ENCODE measurements around the gene CLDN9.

The CLDN9 gene

DNA sequence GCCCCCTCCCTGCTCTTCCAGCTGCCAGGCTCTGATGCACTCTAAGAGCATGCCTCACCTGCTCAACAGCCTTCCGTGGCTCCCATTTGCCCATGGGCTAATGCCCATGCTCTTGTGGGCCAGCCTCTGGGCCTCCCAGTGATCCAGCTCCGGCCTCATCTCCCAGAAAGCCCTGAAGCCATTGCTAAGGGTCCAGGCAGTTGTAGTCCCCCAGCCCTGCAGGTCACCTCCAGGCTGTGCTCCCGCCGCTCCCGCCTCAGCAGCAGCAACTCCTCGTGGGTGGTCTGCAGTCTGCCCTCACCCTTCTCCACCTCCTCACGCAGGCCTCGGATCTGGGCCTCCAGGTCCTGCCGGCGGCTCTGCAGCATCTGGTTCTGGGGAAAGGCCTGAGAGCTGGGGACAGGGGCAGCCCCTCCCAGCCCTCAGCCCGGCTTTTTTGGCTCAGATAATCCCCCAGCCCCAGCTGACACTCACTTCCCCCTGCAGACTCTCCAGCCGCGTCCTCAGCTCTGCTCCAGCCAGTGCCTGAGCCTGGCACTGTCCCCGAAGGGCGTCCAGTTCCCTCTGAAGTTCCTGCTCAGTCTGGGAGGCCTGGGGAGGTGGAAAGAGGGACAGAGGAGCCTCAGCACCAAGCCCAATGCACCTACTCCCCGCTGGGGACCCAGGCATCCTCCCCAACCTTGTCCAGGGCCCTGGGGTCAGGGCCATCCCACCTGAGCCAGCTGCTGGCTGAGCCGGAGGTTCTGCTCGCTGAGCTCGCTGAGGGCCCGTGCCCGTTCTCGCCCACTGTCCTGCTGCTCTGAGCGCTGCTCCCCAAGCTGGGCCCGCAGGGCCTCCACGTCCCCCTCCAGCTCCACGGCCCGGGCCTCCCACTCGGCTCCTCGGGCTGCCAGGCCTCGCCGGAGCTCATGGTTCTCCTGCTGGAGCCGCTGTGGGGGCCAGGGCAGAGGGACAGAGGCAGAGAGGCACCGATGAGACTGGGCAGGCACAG, 17.8 kb downstream of the CLDN9 start:
- Mint-ChIP-seq H3K27ac (no peak overlapping the region), H3K36me3 (ENCODE audit: low read depth) (peaks cover 9% of the 10 kb centered on the region), H3K9me3 (no peaks in the 10 kb centered on the region), H3K27me3 (ENCODE audit: low read depth) (peaks cover 56% of the 10 kb centered on the region), H3K4me3 (no peak overlapping the region), H3K4me1 (peaks cover 4% of the 10 kb centered on the region)
- TF ChIP-seq, protein P1, sequence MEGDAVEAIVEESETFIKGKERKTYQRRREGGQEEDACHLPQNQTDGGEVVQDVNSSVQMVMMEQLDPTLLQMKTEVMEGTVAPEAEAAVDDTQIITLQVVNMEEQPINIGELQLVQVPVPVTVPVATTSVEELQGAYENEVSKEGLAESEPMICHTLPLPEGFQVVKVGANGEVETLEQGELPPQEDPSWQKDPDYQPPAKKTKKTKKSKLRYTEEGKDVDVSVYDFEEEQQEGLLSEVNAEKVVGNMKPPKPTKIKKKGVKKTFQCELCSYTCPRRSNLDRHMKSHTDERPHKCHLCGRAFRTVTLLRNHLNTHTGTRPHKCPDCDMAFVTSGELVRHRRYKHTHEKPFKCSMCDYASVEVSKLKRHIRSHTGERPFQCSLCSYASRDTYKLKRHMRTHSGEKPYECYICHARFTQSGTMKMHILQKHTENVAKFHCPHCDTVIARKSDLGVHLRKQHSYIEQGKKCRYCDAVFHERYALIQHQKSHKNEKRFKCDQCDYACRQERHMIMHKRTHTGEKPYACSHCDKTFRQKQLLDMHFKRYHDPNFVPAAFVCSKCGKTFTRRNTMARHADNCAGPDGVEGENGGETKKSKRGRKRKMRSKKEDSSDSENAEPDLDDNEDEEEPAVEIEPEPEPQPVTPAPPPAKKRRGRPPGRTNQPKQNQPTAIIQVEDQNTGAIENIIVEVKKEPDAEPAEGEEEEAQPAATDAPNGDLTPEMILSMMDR (IDR thresholded peaks at IDR 0.05; ENCODE audit: unreplicated experiment in 3 of 3), result no peak

DNA sequence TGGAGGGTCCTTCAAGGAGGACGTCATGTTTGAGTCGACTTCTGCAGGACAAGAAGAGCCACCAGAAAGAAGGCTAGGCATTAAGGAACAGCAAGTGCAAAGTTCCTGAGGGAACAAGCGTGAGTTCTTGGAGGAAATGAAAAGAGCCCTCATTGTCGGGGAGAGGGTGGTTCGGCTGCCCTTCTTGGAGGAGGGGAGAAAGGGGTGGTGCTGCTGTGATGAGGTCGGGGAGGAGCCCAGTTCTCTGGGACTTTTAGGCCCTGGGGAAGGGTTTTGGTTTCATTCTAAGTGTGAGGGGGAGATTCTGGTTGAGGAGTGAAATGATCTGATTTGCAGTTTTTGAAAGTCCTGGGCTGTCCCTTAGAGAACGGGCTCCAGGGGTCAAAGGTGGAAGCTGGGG, 19.9 kb downstream of the CLDN9 start:
- Mint-ChIP-seq H3K4me1 (peaks cover 4% of the 10 kb centered on the region), H3K27me3 (ENCODE audit: low read depth) (peaks cover 65% of the 10 kb centered on the region)

DNA sequence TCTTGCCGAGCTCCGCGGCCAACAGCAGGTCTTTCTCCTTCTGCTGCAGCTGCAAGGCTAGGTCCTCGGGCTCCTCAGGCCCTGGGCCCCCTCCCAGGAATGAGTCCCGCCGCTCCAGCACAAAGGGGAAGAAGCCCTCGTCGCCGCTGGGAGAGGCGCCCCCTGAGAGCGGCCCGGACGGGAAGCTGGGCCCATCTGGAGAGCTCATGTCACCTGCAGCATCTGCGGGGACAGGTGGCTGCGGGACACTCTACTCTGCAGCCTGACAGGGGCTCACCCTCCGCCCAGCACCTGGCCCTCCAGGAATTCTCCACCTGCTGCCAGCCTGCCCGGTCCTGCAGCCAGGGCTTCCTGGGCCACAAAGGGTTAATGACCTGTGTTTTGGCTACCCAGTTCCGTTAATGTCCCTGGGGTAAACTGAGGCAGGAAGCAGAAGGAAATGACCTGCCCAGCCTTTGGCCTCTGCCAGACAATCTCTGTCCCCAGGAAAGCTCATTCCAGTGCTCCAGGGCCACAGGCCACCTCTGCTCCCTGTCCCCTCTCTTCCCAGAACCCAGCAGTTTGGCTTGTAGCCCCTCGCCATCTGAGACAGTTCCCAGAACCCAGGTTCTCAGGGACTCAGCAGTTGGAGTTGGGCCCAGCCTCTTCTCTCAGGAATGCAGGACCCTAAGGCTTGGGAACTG, 22.7 kb downstream of the CLDN9 start:
- Mint-ChIP-seq H3K36me3 (ENCODE audit: low read depth) (no peaks in the 10 kb centered on the region), H3K27ac (no peak overlapping the region), H3K9me3 (no peaks in the 10 kb centered on the region), H3K27me3 (ENCODE audit: low read depth) (peaks cover 87% of the 10 kb centered on the region), H3K4me3 (peak overlapping the region in 1 of 3 experiments; percentile 56), H3K4me1 (no peaks in the 10 kb centered on the region)
- TF ChIP-seq, protein P1 (IDR thresholded peaks at IDR 0.05; ENCODE audit: unreplicated experiment in 3 of 3), result no peak

More for the DNA sequence above, 19.9 kb downstream of the CLDN9 start:
- H3K4me3 Mint-ChIP-seq, result no peak overlapping the region
- H3K9me3 Mint-ChIP-seq, result no peaks in the 10 kb centered on the region
- H3K36me3 Mint-ChIP-seq (ENCODE audit: low read depth), result no peaks in the 10 kb centered on the region
- TF ChIP-seq, protein P1 (IDR thresholded peaks at IDR 0.05; ENCODE audit: unreplicated experiment in 3 of 3), result no peak
- H3K27ac Mint-ChIP-seq, result no peak overlapping the region

DNA sequence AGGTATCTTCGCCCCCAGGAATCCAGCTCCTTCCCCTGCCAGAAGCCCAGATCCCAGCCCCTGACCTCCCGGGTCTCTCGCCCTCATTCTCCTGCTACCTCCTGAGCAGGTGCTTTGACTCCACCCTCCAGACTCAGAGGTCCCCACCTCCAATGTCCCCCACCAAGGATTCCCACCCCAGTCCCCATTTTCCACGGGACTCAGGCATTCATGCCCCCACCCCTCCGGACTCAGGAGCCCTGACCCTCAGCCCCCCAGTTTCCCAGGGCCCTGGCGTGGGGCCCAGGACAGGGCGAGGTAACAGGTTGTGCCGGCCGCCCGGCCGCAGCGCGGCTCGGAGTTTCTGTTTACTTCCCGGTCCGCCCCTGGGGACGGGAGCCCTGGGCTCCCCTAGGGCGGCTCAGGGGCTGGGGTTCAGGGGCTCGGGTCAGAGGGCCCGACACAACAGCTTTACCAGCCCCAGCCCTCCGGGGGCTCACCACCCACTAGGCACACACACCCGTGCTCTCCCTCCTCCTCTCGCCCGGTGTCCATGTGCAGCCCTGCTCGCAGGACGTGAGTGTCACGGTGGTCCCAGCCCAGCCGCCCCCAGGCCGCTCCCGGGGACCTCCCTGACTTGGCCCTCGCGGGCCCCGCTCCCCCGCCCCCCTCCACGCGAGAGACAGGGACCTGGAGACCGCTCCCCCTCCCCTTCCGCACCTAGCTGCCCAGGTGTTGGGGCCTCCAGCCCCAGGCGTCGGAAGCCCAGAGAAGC, 23.4 kb downstream of the CLDN9 start:
- H3K27me3 Mint-ChIP-seq (ENCODE audit: low read depth), result peaks cover 93% of the 10 kb centered on the region
- no peak overlapping the region for H3K27ac Mint-ChIP-seq
- H3K36me3 Mint-ChIP-seq (ENCODE audit: low read depth), result no peaks in the 10 kb centered on the region
- peak overlapping the region in 1 of 3 experiments; percentile 56 for H3K4me3 Mint-ChIP-seq
- TF ChIP-seq, protein P1 (IDR thresholded peaks at IDR 0.05; ENCODE audit: unreplicated experiment in 3 of 3), result no peak
- H3K4me1 Mint-ChIP-seq, result no peaks in the 10 kb centered on the region
- H3K9me3 Mint-ChIP-seq, result no peaks in the 10 kb centered on the region

DNA sequence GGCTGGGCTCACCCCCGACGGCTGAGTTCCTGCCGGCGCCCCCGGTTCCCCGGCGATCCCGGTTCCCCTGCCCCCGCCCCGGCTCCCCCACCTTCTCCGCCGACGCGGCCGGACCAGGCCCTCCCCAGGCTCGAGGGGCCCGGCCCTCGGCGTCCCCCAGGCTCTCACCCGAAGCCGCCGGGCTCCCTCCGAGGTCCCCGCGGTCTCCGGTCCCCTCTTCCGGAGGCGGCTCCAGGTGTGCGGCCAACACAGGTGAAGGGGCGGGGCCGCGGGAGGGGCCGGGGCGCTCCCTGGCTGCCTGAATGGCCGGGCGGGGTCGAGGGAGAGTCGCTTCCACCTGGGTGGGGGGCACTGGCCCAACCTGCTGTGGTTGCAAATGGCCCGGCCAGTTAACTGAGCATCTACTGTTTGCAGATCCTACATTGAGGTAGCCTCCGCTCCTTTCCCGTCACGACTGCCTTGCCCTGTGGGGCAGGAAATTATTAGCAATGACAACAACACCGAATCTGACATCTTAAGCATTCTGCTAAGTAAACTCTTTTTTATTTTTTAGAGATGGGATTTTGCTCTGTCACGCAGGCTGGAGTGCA, 24.1 kb downstream of the CLDN9 start, which contains the start of gene BICDL2:
TSS of gene BICDL2 (minus strand) at position 219 of the 590 bp plus-strand sequence. CDS start 1,448 bp downstream, outside the sequence.
- Mint-ChIP-seq H3K27ac (no peak within 1 kb of the TSS), H3K36me3 (ENCODE audit: low read depth) (no peaks in the 10 kb centered on the region), H3K4me1 (no peaks in the 10 kb centered on the region), H3K27me3 (ENCODE audit: low read depth) (peaks cover 95% of the 10 kb centered on the region), H3K9me3 (no peaks in the 10 kb centered on the region), H3K4me3 (peak within 1 kb of the TSS in 1 of 3 experiments; percentile 56)
- TF ChIP-seq, protein P1 (IDR thresholded peaks at IDR 0.05; ENCODE audit: unreplicated experiment in 3 of 3), result no peak
